ENCODE measurements around the gene LYL1.
"Not testable (repeated sequence)": the region's sequence is repeated elsewhere in the genome, so short reads cannot be mapped to it uniquely, and the experiment has no call there.

LYL1 gene

DNA sequence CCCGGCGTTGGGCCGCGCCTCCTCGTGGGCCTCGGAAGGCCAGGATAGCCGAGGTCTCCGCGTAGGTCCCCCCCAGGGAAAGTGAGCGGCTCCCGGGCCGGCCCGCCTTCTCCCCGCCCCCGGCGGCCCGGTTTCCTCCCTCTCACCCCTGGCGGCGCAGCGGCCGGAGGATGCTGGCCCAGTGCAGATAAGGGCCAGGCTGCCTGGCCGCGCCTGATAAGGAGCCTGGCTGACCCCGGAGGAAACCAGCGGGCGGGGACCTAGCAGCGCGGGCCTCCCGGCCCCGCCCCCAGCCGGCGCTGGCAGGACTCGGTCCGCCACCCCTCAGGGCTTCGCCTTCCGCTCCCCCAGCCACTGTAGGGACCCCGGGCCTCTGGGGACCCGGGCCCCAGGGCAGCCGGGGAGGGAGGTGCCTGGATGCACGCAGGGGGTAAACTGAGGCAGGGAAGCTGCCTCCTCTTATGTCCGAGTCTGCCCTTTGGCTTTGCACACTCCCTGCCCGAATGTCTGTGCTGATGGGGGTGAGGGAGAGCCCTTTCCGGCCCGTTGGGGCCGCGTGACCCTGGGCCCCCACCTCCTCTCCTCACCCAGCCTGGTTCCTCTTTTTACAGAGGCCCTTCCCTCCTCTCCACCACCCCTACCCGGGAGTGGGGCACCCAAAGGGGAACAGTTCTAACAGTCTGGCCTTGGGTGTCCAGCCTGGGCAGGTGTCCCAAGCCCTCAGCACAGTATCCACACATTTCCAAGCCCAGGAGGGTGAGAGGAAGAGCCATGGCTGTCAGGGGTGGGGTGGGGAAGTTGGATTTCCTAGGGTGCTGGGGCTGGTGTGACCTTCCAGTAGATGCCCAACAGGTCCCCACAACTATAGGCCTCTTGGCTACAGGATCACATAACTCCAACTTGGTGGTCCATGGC, at the start of gene LYL1:
LYL1 (minus strand) TSS at position 193 of the 915 bp plus-strand sequence. CDS start 1,687 bp downstream, outside the sequence.
- no peak for FAIRE-seq

DNA sequence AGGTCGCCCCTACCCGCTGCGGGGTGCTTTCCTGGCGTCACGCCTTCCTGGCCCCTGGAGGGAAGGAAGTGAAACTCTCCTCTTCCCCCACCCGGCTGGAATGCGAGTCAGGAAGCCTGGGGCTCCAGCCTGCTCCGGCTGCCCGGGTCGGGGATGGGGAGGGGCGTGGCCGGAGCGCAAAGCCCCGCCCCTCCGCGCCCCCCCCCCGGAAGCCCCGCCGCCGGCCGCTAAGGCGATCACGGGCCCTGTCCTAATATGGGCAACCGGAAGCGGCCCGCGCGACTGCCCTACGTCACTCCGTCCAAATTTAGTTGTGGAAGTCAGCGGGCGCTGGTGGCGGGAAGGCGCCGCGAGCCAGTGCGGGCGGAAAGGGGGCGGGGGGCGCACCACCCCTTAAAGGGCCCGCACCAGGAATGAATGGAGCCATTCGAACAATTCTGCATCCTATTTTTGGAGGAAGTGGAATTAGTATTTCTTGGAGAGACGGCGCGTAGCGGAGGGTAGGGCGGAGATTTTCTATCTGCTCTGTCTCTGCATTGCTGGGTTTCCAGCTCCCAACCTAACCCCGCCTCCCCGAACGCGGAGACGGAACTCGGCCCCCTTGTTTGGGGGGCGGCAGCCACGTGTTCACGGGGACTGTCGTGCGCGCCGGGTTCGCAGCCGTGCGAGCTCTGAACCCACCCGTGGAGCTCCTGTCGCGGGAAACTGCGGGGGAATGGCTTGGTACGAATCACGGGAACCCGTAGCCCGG, 49.1 kb upstream of the LYL1 start:
- no peak for FAIRE-seq

DNA sequence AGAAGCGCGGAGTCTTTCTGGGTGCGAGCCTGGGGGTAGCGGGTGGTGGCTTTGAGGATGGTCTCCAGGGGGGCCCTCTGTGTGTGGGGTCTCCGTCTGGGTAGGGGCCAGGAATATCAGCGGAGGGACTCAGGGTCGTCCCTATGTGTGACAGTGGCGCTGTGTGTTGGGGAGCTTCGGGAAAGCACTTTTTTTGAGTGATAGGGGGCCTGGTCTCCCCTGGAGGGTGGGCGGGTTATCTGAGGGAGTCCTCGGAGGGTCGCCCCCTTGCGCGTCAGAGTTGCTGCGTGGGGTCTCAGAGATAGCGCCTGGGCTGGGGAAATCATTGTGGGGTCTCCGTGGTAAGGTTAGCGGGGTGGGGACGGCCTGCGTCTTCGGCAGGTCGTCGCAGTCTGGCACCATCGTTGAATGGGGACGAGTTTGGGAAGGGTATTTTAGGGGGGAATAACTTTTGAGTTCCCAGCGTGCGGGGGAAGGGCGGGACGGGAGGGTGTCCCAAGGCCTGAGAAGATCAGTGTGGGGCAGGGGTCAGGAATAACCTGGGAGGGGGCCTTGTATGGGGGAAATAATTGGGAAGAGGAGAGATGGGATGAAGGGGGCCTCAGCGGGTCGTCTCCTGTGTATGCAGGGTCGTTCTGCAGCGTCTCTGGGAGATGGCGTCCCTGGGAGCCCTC, 48.4 kb upstream of the LYL1 start:
- no peak for FAIRE-seq

- no peak for FAIRE-seq
These were observed 47.7 kb upstream of the LYL1 start, which contains the start of the genes IER2 and STX10 for GRCh38 chr19:13150187-13150930. TSS of gene IER2 (plus strand) at chr19:13150411. CDS start at chr19:13153187, 2,776 bp downstream. TSS of gene STX10 (minus strand) at chr19:13150375. CDS start at chr19:13150173, 202 bp downstream.

GRCh38 chr19:13149628-13150186, 47.0 kb upstream of the LYL1 start:
- FAIRE-seq = no peak

GRCh38 chr19:13149173-13149627, 46.5 kb upstream of the LYL1 start:
- FAIRE-seq = not testable (repeated sequence)

- FAIRE-seq = no peak
These were observed 44.3 kb upstream of the LYL1 start for GRCh38 chr19:13146763-13147563.

DNA sequence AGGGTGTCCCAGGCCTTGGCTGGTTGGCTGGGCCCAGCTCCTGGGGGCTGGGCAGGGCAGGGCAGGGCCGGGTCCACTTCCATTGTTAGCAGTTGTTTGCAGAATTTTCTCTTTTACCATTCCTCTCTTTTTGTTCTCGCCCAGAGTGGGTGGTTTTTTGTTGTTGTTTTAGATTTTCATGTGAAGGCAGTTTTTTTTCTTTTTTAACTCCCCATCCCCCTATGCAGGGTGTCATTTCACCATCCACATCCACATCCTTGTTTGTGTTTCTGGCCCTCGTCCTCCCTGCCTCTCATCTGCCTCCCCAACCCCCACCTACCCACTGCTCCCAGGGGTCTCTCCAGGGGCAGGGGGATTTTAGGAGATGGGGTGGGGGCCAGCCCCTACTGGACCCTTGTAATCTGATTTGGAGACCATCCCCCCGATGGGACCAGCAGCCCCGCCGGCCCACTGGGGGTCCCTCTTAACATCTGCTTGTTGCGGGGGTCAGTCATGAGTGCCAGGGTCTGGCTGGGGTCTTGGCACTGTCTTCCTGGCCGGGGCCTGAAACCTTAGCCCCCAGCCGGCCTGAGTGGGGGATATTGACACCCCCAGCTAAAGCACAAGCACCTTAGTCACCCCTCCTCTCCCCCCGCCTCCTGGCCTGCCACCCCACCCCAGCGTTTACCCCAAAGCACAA, 37.1 kb upstream of the LYL1 start:
- FAIRE-seq = no peak

- FAIRE-seq = no peak
These were observed 36.2 kb upstream of the LYL1 start for GRCh38 chr19:13138916-13139198.

GRCh38 chr19:13138171-13138915, 35.7 kb upstream of the LYL1 start:
- FAIRE-seq = no peak

- no peak for FAIRE-seq
These were observed 34.7 kb upstream of the LYL1 start for GRCh38 chr19:13137290-13137794.

DNA sequence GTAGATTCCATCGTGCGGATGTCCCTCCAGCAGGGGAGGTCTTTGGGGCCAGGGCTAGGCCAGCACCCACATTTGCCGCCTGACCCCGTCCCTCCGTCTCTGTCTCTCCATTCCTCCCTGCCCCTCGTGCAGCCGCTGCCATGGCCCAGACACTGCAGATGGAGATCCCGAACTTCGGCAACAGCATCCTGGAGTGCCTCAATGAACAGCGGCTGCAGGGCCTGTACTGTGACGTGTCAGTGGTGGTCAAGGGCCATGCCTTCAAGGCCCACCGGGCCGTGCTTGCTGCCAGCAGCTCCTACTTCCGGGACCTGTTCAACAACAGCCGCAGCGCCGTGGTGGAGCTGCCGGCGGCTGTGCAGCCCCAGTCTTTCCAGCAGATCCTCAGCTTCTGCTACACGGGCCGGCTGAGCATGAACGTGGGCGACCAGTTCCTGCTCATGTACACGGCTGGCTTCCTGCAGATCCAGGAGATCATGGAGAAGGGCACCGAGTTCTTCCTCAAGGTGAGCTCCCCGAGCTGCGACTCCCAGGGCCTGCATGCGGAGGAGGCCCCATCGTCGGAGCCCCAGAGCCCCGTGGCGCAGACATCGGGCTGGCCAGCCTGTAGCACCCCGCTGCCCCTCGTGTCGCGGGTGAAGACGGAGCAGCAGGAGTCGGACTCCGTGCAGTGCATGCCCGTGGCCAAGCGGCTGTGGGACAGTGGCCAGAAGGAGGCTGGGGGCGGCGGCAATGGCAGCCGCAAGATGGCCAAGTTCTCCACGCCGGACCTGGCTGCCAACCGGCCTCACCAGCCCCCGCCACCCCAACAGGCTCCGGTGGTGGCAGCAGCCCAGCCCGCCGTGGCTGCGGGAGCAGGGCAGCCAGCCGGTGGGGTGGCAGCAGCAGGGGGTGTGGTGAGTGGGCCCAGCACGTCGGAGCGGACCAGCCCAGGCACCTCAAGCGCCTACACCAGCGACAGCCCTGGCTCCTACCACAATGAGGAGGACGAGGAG, 32.7 kb upstream of the LYL1 start:
- FAIRE-seq = no peak

- no peak for FAIRE-seq
These were observed 32.0 kb upstream of the LYL1 start for GRCh38 chr19:13134626-13135025.

GRCh38 chr19:13133241-13133870, 30.7 kb upstream of the LYL1 start:
- FAIRE-seq = no peak

DNA sequence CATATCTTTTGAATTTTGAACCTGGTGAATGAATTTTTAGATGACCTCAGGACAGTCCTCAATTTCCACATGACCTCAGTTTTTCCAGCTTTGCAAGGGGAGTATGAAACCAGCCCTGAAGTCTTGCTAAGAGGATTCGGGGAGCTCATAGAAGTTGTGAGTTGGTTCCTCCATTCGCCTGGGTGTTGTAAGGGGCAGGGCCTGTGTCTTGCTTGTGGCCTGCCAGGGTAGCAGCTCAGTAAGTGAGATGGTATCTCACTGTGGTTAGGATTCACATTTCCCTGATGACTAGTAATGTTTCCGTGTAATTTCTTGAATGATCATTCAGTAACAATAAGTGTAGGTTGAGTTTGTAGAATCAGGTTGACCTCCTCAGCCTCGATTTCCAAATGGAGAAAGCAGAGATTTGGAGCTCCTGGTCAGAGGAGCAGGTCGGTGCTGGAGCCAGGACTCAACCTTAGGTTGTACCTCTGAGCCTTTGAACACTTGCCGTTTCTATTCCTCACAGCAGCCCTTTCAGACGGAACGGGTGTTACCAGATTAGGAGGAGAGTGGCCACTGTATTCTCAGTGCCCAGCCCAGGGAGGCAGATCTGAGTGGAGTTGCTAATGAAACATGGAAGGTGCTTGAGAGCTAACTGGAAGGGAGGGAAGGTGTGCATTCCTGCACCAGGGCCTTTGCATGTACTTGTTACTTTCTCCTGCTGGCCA, 30.0 kb upstream of the LYL1 start:
- FAIRE-seq = no peak

DNA sequence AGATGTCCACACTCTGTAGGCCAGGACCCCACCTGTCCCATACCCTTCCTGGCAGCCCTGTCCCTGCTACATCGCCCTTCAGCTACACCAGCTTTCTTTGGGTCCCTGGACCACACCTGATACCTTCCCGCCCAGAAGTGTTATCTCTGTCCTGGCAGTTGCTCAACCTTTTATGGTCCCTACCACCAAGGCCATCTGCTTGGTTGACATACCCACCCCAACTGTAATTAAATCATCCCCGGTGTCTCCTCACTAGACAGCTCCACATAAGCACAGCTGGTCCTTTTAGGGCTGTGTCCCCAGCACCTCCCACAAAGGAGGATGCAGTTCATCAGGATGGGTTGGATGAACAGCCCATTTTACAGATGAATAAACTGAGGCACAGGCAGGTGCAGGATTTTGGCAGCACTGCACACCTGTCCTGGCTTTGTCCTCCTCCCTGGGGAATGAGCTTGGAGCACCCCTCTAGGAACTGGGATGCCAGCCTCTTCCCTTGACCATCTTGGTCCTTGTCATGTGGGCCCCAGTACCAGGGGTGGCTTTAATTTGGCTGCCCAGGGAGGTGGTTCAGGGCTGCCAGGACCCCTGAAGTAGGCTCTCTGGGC, 28.3 kb upstream of the LYL1 start:
- FAIRE-seq = no peak

DNA sequence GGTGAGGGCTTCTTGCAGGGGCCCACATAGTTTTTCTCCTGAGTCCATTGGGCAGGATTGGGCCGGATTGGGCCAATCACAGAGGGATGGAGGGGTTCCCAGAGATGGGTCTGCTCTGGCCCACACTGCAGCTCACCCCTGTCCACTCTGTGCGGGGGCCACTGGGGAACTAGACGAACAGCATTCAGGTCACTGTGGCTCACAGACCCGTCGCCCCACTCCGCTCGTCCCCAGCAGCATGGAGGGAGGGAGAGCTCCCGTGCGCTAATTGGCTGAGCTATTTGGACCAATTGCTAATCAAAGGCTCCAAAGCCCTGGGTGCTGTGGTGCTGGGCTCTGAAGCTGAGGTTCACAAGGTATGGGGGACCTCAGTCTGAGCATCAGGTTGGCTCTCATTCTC, 26.7 kb upstream of the LYL1 start:
- FAIRE-seq = no peak
